ENCODE measurements around the gene FOXF1. TPM values are rescaled to one million over a fixed set of nuclear protein-coding genes. Genes with fewer than 3 reads are reported as not detected.

Gene FOXF1
- total RNA-seq, 6 experiments from 2014 or later: 0.58 to 1.6 (median 1.2) TPM

GRCh38 chr16:86504315-86505184 lies 5.8 kb upstream of the FOXF1 start:
- TF ChIP-seq POLR2A (IDR thresholded peaks at IDR 0.05) (no peak), CTCF (IDR thresholded peaks at IDR 0.05) (no peak)
- intact Hi-C loops (cut with DNase I): no loop called here
- DNase-seq (no peak), ATAC-seq (no peak)
- H3K36me3 ChIP-seq: no peaks in the 10 kb centered on the region
- H3K4me3 ChIP-seq: no peak overlapping the region
- H3K4me1 ChIP-seq: peaks cover 0 to 15% (median 0%) of the 10 kb centered on the region in 4 donors
- no peak overlapping the region for H3K27ac ChIP-seq
- peaks cover 0 to 47% of the 10 kb centered on the region in 2 donors for H3K27me3 ChIP-seq
- WGBS (ENCODE audit: insufficient coverage, low coverage, low lambda C conversion rate, missing lambda C conversion rate): 5% methylated on average over 12 of the region's 27 CpGs
- H3K9me3 ChIP-seq: no peaks in the 10 kb centered on the region

- Histone ChIP-seq H3K9me3 (no peaks in the 10 kb centered on the region), H3K27ac (no peak overlapping the region), H3K27me3 (peaks cover 0 to 52% of the 10 kb centered on the region in 2 donors), H3K4me1 (peaks cover 0 to 22% (median 0%) of the 10 kb centered on the region in 4 donors), H3K4me3 (no peak overlapping the region), H3K36me3 (no peaks in the 10 kb centered on the region)
- DNase-seq (no peak), ATAC-seq (no peak)
- intact Hi-C loops (cut with DNase I): no loop called here
- TF ChIP-seq POLR2A (IDR thresholded peaks at IDR 0.05) (no peak), CTCF (IDR thresholded peaks at IDR 0.05) (no peak)
- 3% methylated on average over 24 of the region's 67 CpGs for WGBS (ENCODE audit: insufficient coverage, low coverage, low lambda C conversion rate, missing lambda C conversion rate)
These were observed 5.0 kb upstream of the FOXF1 start for GRCh38 chr16:86505185-86505898.

- Histone ChIP-seq H3K4me1 (peaks cover 0 to 22% (median 0%) of the 10 kb centered on the region in 4 donors), H3K27ac (no peak overlapping the region), H3K4me3 (no peak overlapping the region), H3K27me3 (peaks cover 0 to 46% of the 10 kb centered on the region in 2 donors), H3K36me3 (no peaks in the 10 kb centered on the region), H3K9me3 (no peaks in the 10 kb centered on the region)
- intact Hi-C loops (cut with DNase I): no loop called here
- 12% methylated on average over 18 of the region's 27 CpGs for WGBS (ENCODE audit: insufficient coverage, low coverage, low lambda C conversion rate, missing lambda C conversion rate)
- ATAC-seq: no peak
- DNase-seq: no peak
- no peak for TF ChIP-seq CTCF (IDR thresholded peaks at IDR 0.05)
These were observed 4.1 kb upstream of the FOXF1 start for GRCh38 chr16:86505899-86506864.

Measured in right lobe of liver (tissue), 6 donors.